Glutamatergic neuron (in vitro differentiated cells): Measurements from ENCODE around the gene NAGLU. TPM values are rescaled to one million over a fixed set of nuclear protein-coding genes. Genes with fewer than 3 reads are reported as not detected.
A peak's percentile ranks its signal among the peaks of the same experiment; 100 is the strongest.

Experiments
- DNase-seq: peaks from one replicate; pipeline ENCODE4 v3.0.0; 2022
- H3K27ac Mint-ChIP-seq: one replicate; pipeline ENCODE4 v1.8.0; 2020; ENCODE audit warnings: mild to moderate bottlenecking, mixed read lengths, inconsistent platforms; ENCODE audit not compliant: unreplicated experiment
- H3K27me3 Mint-ChIP-seq: one replicate; pipeline ENCODE4 v1.8.0; 2020; ENCODE audit warnings: mild to moderate bottlenecking, moderate library complexity, mixed read lengths, inconsistent platforms; ENCODE audit not compliant: unreplicated experiment
- H3K36me3 Mint-ChIP-seq: one replicate; pipeline ENCODE4 v1.8.0; 2020; ENCODE audit warnings: mild to moderate bottlenecking, mixed read lengths, inconsistent platforms; ENCODE audit not compliant: unreplicated experiment
- H3K4me1 Mint-ChIP-seq: one replicate; pipeline ENCODE4 v1.8.0; 2020; ENCODE audit warnings: mild to moderate bottlenecking, low read depth, mixed read lengths, inconsistent platforms; ENCODE audit not compliant: unreplicated experiment
- H3K4me3 Mint-ChIP-seq: one replicate; pipeline ENCODE4 v1.8.0; 2020; ENCODE audit warnings: mild to moderate bottlenecking, mixed read lengths, inconsistent platforms; ENCODE audit not compliant: unreplicated experiment
- H3K9me3 Mint-ChIP-seq: one replicate; pipeline ENCODE4 v1.8.0; 2020; ENCODE audit warnings: mild to moderate bottlenecking, moderate library complexity, mixed read lengths, inconsistent platforms; ENCODE audit not compliant: unreplicated experiment
- CTCF ChIP-seq: fragments of 200-600 bp; sonication (generic); IDR thresholded peaks from one replicate; pipeline ENCODE4 v1.5.0; 2021; ENCODE audit not compliant: partially characterized antibody, unreplicated experiment
- total RNA-seq: library from RNA; stranded (reverse); fragmentation: NEBNext Ultra II Directional; extraction: Animal tissue kit (Norgen Biotek cat#: 25700); gene quantifications from one replicate; pipeline ENCODE4 v1.2.1, GENCODE V29; 2021; ENCODE audit not compliant: unreplicated experiment

The NAGLU gene
- total RNA-seq, 1 donor from 2014 or later: 42.8 TPM

GRCh38 chr17:42563950-42564349, 27.9 kb downstream of the NAGLU start:
- DNase-seq: no peak
- Mint-ChIP-seq H3K27me3 (peaks cover 12% of the 10 kb centered on the region), H3K36me3 (no peaks in the 10 kb centered on the region), H3K4me3 (peak overlapping the region; percentile 68), H3K4me1 (peaks cover 13% of the 10 kb centered on the region), H3K27ac (no peak overlapping the region), H3K9me3 (peaks cover 10% of the 10 kb centered on the region)
- no peak for TF ChIP-seq CTCF

GRCh38 chr17:42564815-42565522, 28.9 kb downstream of the NAGLU start:
- DNase-seq: no peak
- Mint-ChIP-seq H3K4me3 (no peak overlapping the region), H3K27ac (no peak overlapping the region), H3K4me1 (peaks cover 10% of the 10 kb centered on the region), H3K9me3 (peaks cover 8% of the 10 kb centered on the region), H3K27me3 (peaks cover 12% of the 10 kb centered on the region), H3K36me3 (no peaks in the 10 kb centered on the region)
- TF ChIP-seq CTCF: no peak

- H3K4me3 Mint-ChIP-seq: no peak overlapping the region
- H3K4me1 Mint-ChIP-seq: peaks cover 10% of the 10 kb centered on the region
- H3K27me3 Mint-ChIP-seq: peaks cover 10% of the 10 kb centered on the region
- peaks cover 8% of the 10 kb centered on the region for H3K9me3 Mint-ChIP-seq
- TF ChIP-seq CTCF: no peak
- no peak for DNase-seq
- no peaks in the 10 kb centered on the region for H3K36me3 Mint-ChIP-seq
- no peak overlapping the region for H3K27ac Mint-ChIP-seq
Observed at GRCh38 chr17:42565523-42566214, 29.6 kb downstream of the NAGLU start.

- Mint-ChIP-seq H3K27ac (peak overlapping the region; percentile 64), H3K4me3 (peak overlapping the region; percentile 96), H3K36me3 (no peaks in the 10 kb centered on the region), H3K4me1 (peaks cover 8% of the 10 kb centered on the region), H3K9me3 (peaks cover 6% of the 10 kb centered on the region), H3K27me3 (peaks cover 9% of the 10 kb centered on the region)
- no peak for DNase-seq
- TF ChIP-seq CTCF: no peak
Observed at GRCh38 chr17:42566215-42566882, 30.3 kb downstream of the NAGLU start.
